CD4-positive, alpha-beta T cell treated with Interleukin-4 for 1 hour (primary cell): Measurements from ENCODE around the gene PANK1.

Experiments used
- DNase-seq, 2 donors: peaks; one replicate each; pipeline ENCODE4 v3.0.0-alpha.2; 2020 to 2022

The PANK1 gene

GRCh38 chr10:89615112-89615511 lies 29.9 kb downstream of the PANK1 start:
- peak in 1 of 2 donors; percentile 35 for DNase-seq

GRCh38 chr10:89613582-89613981 lies 31.5 kb downstream of the PANK1 start:
- DNase-seq = no peak

- DNase-seq = no peak
These were observed 33.8 kb downstream of the PANK1 start for GRCh38 chr10:89611282-89611681.

- DNase-seq = no peak
These were observed 35.2 kb downstream of the PANK1 start for GRCh38 chr10:89609833-89610346.

GRCh38 chr10:89604200-89604599 lies 40.8 kb downstream of the PANK1 start:
- DNase-seq = no peak

GRCh38 chr10:89602919-89603318 lies 42.1 kb downstream of the PANK1 start:
- DNase-seq = no peak

- no peak for DNase-seq
These were observed 43.2 kb downstream of the PANK1 start for GRCh38 chr10:89601728-89602361.

- DNase-seq = no peak
These were observed 45.0 kb downstream of the PANK1 start for GRCh38 chr10:89600041-89600440.

GRCh38 chr10:89593043-89593442 lies 52.0 kb downstream of the PANK1 start:
- no peak for DNase-seq

- no peak for DNase-seq
These were observed 52.5 kb downstream of the PANK1 start for GRCh38 chr10:89592539-89592938.

GRCh38 chr10:89591796-89592271 lies 53.2 kb downstream of the PANK1 start:
- no peak for DNase-seq

- DNase-seq = no peak
These were observed 53.8 kb downstream of the PANK1 start for GRCh38 chr10:89591111-89591795.

GRCh38 chr10:89590326-89590725 lies 54.7 kb downstream of the PANK1 start:
- DNase-seq = no peak

GRCh38 chr10:89589101-89589720 lies 55.8 kb downstream of the PANK1 start:
- DNase-seq = no peak

GRCh38 chr10:89588671-89589070 lies 56.4 kb downstream of the PANK1 start:
- DNase-seq = no peak

GRCh38 chr10:89582022-89582421 lies 63.0 kb downstream of the PANK1 start:
- no peak for DNase-seq

- DNase-seq = no peak
These were observed 64.8 kb downstream of the PANK1 start for GRCh38 chr10:89580243-89580642.

GRCh38 chr10:89576696-89577095 lies 68.3 kb downstream of the PANK1 start:
- DNase-seq = no peak

- DNase-seq = no peak
These were observed 69.0 kb downstream of the PANK1 start for GRCh38 chr10:89576022-89576421.

GRCh38 chr10:89575031-89575430 lies 70.0 kb downstream of the PANK1 start:
- DNase-seq = no peak

- no peak for DNase-seq
These were observed 70.7 kb downstream of the PANK1 start for GRCh38 chr10:89574368-89574767.

GRCh38 chr10:89567576-89568245 lies 77.3 kb downstream of the PANK1 start:
- DNase-seq = no peak

GRCh38 chr10:89566992-89567391 lies 78.0 kb downstream of the PANK1 start:
- no peak for DNase-seq
